ENCODE data around the gene ATPAF1.

ATPAF1 gene

GRCh38 chr1:46646844-46647243 is 21.3 kb downstream of the ATPAF1 start:
- DNase-seq = no peak

- no peak for DNase-seq
These were observed 21.8 kb downstream of the ATPAF1 start for GRCh38 chr1:46646331-46646730.

GRCh38 chr1:46645815-46646214 is 22.3 kb downstream of the ATPAF1 start:
- DNase-seq = no peak

GRCh38 chr1:46643368-46643775 is 24.8 kb downstream of the ATPAF1 start:
- no peak for DNase-seq

- peak; percentile 52 for DNase-seq
These were observed 26.0 kb downstream of the ATPAF1 start for GRCh38 chr1:46642115-46642680.

- DNase-seq = no peak
These were observed 28.6 kb downstream of the ATPAF1 start for GRCh38 chr1:46639547-46639946.

- no peak for DNase-seq
These were observed 29.2 kb downstream of the ATPAF1 start for GRCh38 chr1:46638921-46639320.

- no peak for DNase-seq
These were observed 30.6 kb downstream of the ATPAF1 start for GRCh38 chr1:46637444-46638083.

- DNase-seq = no peak
These were observed 33.0 kb downstream of the ATPAF1 start for GRCh38 chr1:46635205-46635604.

- DNase-seq = no peak
These were observed 37.4 kb downstream of the ATPAF1 start for GRCh38 chr1:46630719-46631118.

GRCh38 chr1:46623743-46624644 is 44.2 kb downstream of the ATPAF1 start:
- DNase-seq = no peak

- DNase-seq = peak; percentile 11
These were observed 45.8 kb downstream of the ATPAF1 start for GRCh38 chr1:46622344-46622743.

- no peak for DNase-seq
These were observed 46.2 kb downstream of the ATPAF1 start for GRCh38 chr1:46621930-46622329.

- DNase-seq = no peak
These were observed 48.4 kb downstream of the ATPAF1 start for GRCh38 chr1:46619656-46620258.

GRCh38 chr1:46618754-46619415 is 49.3 kb downstream of the ATPAF1 start:
- DNase-seq = peak; percentile 36

- no peak for DNase-seq
These were observed 50.3 kb downstream of the ATPAF1 start for GRCh38 chr1:46617833-46618232.

- DNase-seq = no peak
These were observed 50.9 kb downstream of the ATPAF1 start for GRCh38 chr1:46617108-46617800.

GRCh38 chr1:46616277-46617107 is 51.7 kb downstream of the ATPAF1 start, which contains the start of gene MOB3C:
Gene MOB3C, minus strand, starts transcription at chr1:46616811. Its CDS starts 3,490 bp downstream, at chr1:46613321.
- peak; percentile 26 for DNase-seq

GRCh38 chr1:46615735-46616134 is 52.4 kb downstream of the ATPAF1 start:
- DNase-seq = no peak

GRCh38 chr1:46615088-46615487 is 53.1 kb downstream of the ATPAF1 start:
- no peak for DNase-seq

- no peak for DNase-seq
These were observed 53.6 kb downstream of the ATPAF1 start for GRCh38 chr1:46614604-46614984.

All from MV-4-11 (cell line).